Right lobe of liver (tissue), 6 donors: ENCODE results near the gene RCC2. TPM values are rescaled to one million over a fixed set of nuclear protein-coding genes. Genes with fewer than 3 reads are reported as not detected.
"Not testable (repeated sequence)": the region's sequence is repeated elsewhere in the genome, so short reads cannot be mapped to it uniquely, and the experiment has no call there.

Experiments used
- ATAC-seq, 4 donors: fragments of 200-7000 bp; cut with Tn5 transposase; one replicate each; pipeline ENCODE4 v1.9.1; 2020; ENCODE audit warnings: mild to moderate bottlenecking in 4 of 4, moderate library complexity in 4 of 4
- DNase-seq, 3 donors: peaks; one replicate each; pipeline ENCODE4 v3.0.0-alpha.2; 2020
- H3K27ac ChIP-seq, 3 donors: fragments of 200-600 bp; one replicate each; pipeline ENCODE4 v1.8.0; 2022
- H3K27me3 ChIP-seq, 2 donors: fragments of 200-600 bp; one replicate each; pipeline ENCODE4 v1.8.0; 2022
- H3K36me3 ChIP-seq, 4 donors: fragments of 200-600 bp; sonication (generic) in 1 of 4; one replicate each; pipeline versions ENCODE4 v1.5.1 to v1.8.0; 2017 to 2022; ENCODE audit warnings: control low read depth in 1 of 4
- H3K4me1 ChIP-seq, 4 donors: fragments of 200-600 bp; sonication (generic) in 1 of 4; one replicate each; pipeline versions ENCODE4 v1.5.1 to v1.8.0; 2017 to 2022; ENCODE audit warnings: control low read depth in 1 of 4
- H3K4me3 ChIP-seq, 3 donors: fragments of 200-600 bp; one replicate each; pipeline ENCODE4 v1.8.0; 2022
- H3K9me3 ChIP-seq, 4 donors: fragments of 200-600 bp; sonication (generic) in 1 of 4; one replicate each; pipeline versions ENCODE4 v1.5.1 to v1.8.0; 2017 to 2022; ENCODE audit warnings: control low read depth in 1 of 4
- CTCF ChIP-seq, 4 donors: fragments of 200-600 bp in 3 of 4; fragments of 450-650 bp in 1 of 4; IDR thresholded peaks; one replicate each; pipeline versions ENCODE4 v1.5.1 to v1.8.0; 2016 to 2022; ENCODE audit warnings: antibody characterized with exemption in 4 of 4, mild to moderate bottlenecking in 2 of 4
- POLR2A ChIP-seq: fragments of 450-650 bp; IDR thresholded peaks from one replicate; pipeline ENCODE4 v1.6.1; 2017; ENCODE audit warnings: antibody characterized with exemption, mild to moderate bottlenecking
- WGBS: methylation state at CpG from one replicate; pipeline ENCODE4 v1.1.6; 2018; ENCODE audit warnings: low coverage, low lambda C conversion rate; ENCODE audit not compliant: insufficient coverage; ENCODE audit errors: missing lambda C conversion rate; 5-methylcytosine and 5-hydroxymethylcytosine counted together
- intact Hi-C, 2 donors: fragments of 100-400 bp; cut with DNase I; formaldehyde crosslinking; loops; one replicate each; pipeline versions ENCODE4 v1.11.2 to v1.14.1; 2022
- total RNA-seq, 6 experiments: library from RNA; depleted of rRNA in 2 of 6; stranded (reverse); fragments of >200 nt in 2 of 6; fragmentation: NEBNext Ultra II Directional in 3 of 6; extraction: Animal tissue kit (Norgen Biotek cat#: 25700) in 3 of 6; gene quantifications; one replicate each; pipeline versions ENCODE4 v1.1.0 to v1.2.4, GENCODE V29; 2016 to 2023
- donor health status: DM: no; HTN: yes; CAD: no.
- donor health status: DM: no; HTN: no; CAD: no.
- donor health status: DM: no; HTN: no; CAD: no.
- donor health status: DM: no; HTN: yes; CAD: no.
- donor health status: DM: no; HTN: yes; CAD: no.

RCC2 gene
- total RNA-seq, 6 experiments from 2014 or later = 7.7 to 15.6 (median 11.6) TPM

DNA sequence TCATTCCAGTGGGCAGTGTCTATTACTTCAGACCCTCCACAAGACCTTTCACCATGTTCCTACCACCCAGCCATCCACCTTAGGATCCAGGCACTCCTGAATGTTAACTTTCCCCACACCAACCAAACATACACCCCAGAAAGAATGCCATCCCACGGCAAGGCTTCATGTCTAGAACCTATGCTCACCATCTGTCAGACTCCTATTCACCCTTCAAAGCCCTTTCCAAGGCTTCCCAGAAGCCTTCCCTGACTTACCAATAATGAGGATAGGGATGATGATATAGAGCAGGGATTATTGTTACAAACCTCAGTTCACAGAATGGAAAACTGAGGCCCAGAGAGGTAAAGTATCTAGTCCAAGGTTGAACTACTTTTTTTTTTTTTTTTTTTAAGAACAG, 19.3 kb upstream of the RCC2 start:
- Histone ChIP-seq H3K9me3 (no peaks in the 10 kb centered on the region), H3K4me1 (peaks cover 0 to 7% (median 0%) of the 10 kb centered on the region in 4 donors), H3K27me3 (no peaks in the 10 kb centered on the region), H3K4me3 (no peak overlapping the region), H3K27ac (no peak overlapping the region), H3K36me3 (no peaks in the 10 kb centered on the region)
- 82% methylated on average over 1 of the region's 1 CpG for WGBS
- no peak for DNase-seq
- ATAC-seq = no peak
- TF ChIP-seq CTCF (IDR thresholded peaks at IDR 0.05) (no peak), POLR2A (no peak)
- intact Hi-C loops = no loop called here

DNA sequence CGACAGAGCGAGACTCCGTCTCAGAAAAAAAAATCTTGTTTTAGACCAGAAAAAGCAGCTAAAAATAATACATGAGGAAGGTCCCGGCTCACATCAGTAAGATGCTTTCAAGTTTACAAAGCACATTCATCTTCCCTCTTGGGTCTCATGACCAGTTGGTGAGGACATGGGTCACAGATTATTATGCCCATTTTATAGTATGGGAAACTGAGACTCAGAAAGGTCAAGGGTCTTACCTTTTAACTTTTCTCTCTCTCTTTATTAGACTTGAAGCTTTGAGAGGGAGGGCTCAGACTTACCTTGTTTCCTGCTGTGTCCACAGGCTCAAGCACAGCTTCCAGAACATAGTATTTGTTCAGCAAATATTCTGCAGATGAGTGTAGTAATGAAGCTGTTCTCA, 13.2 kb upstream of the RCC2 start:
- Histone ChIP-seq H3K9me3 (no peaks in the 10 kb centered on the region), H3K36me3 (no peaks in the 10 kb centered on the region), H3K4me1 (no peaks in the 10 kb centered on the region), H3K4me3 (no peak overlapping the region), H3K27ac (no peak overlapping the region), H3K27me3 (no peaks in the 10 kb centered on the region)
- ATAC-seq (no peak), DNase-seq (no peak)
- TF ChIP-seq POLR2A (no peak), CTCF (IDR thresholded peaks at IDR 0.05) (no peak)
- intact Hi-C loops = no loop called here
- 74% methylated on average over 4 of the region's 4 CpGs for WGBS

DNA sequence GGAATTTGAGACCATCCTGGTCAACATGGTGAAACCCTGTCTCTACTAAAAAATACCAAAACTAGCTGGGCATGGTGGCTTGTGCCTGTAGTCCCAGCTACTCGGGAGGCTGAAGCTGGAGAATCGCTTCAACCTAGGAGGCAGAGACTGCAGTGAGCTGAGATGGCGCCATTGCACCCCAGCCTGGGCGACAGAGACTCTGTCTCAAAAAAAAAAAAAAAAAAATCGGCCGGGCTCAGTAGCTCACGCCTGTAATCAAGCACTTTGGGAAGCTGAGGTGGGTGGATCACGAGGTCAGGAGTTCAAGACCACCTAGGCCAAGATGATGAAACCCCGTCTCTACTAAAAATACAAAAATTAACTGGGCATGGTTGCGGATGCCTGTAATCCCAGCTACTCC, 12.7 kb upstream of the RCC2 start:
- H3K4me3 ChIP-seq, ATAC-seq, H3K36me3 ChIP-seq, DNase-seq, H3K9me3 ChIP-seq, H3K4me1 ChIP-seq, intact Hi-C loops, H3K27ac ChIP-seq, H3K27me3 ChIP-seq: not testable (repeated sequence)
- WGBS = 52% methylated on average over 6 of the region's 10 CpGs

GRCh38 chr1:17451731-17452130, 12.3 kb upstream of the RCC2 start:
- Histone ChIP-seq H3K4me3 (no peak overlapping the region), H3K4me1 (no peaks in the 10 kb centered on the region), H3K9me3 (no peaks in the 10 kb centered on the region), H3K36me3 (no peaks in the 10 kb centered on the region), H3K27ac (no peak overlapping the region), H3K27me3 (no peaks in the 10 kb centered on the region)
- intact Hi-C loops = no loop called here
- no peak for ATAC-seq
- no peak for TF ChIP-seq POLR2A
- no peak for TF ChIP-seq CTCF (IDR thresholded peaks at IDR 0.05)
- WGBS = 75% methylated on average over 7 of the region's 7 CpGs
- no peak for DNase-seq

DNA sequence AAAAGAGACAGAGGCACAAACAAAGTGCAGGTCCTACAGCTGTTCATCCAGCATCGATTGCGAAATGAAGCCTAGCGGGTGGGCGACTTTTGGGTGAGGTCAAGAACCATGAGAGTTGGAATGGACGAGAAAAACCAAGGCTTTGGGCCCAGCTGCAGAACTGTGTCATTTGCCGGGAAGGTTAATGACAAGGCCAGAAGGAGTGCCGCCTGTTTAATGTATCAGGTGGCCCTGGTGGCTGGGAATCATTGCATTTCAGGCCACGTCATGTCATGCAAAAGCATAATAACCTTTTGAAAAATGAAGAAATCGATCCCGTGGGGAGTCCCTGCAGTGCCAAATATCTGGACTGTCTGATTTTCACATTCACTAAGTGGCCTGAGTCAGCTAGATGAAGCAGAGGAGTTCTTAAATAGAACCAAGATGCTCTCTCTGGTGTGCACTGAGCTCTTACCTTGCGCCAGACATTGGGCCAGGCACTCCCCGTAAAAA, 8.1 kb upstream of the RCC2 start:
- Histone ChIP-seq H3K9me3 (no peaks in the 10 kb centered on the region), H3K4me1 (no peaks in the 10 kb centered on the region), H3K36me3 (no peaks in the 10 kb centered on the region), H3K27me3 (no peaks in the 10 kb centered on the region), H3K27ac (no peak overlapping the region), H3K4me3 (no peak overlapping the region)
- ATAC-seq (no peak), DNase-seq (no peak)
- intact Hi-C loops = no loop called here
- no peak for TF ChIP-seq CTCF (IDR thresholded peaks at IDR 0.05)
- no peak for TF ChIP-seq POLR2A
- 68% methylated on average over 8 of the region's 12 CpGs for WGBS
